GM12865 (cell line): ENCODE data around the gene IHH.

Experiments
- DNase-seq: peaks from one replicate; pipeline ENCODE4 v3.0.0; 2010; ENCODE audit warnings: low read depth
- H3K4me3 ChIP-seq: 2 replicates; pipeline ENCODE4 v1.5.1; 2011; ENCODE audit warnings: mild to moderate bottlenecking, low read depth, low read length, control low read depth
- CTCF ChIP-seq: IDR thresholded peaks from 2 replicates; pipeline ENCODE4 v1.5.1; 2011; ENCODE audit warnings: low read length, control low read depth, low read depth, inconsistent platforms; ENCODE audit not compliant: insufficient read depth; ENCODE audit errors: missing control alignments

IHH gene

GRCh38 chr2:219086196-219086595 is 25.5 kb upstream of the IHH start:
- TF ChIP-seq CTCF, result no peak
- no peak for DNase-seq
- no peak overlapping the region for H3K4me3 ChIP-seq

GRCh38 chr2:219084791-219085190 is 24.1 kb upstream of the IHH start:
- no peak overlapping the region for H3K4me3 ChIP-seq
- no peak for TF ChIP-seq CTCF

GRCh38 chr2:219082332-219082958 is 21.7 kb upstream of the IHH start:
- DNase-seq, result no peak

More at GRCh38 chr2:219084791-219085190, 24.1 kb upstream of the IHH start:
- DNase-seq, result no peak

GRCh38 chr2:219081701-219082331 is 21.1 kb upstream of the IHH start:
- no peak for DNase-seq
- H3K4me3 ChIP-seq, result no peak overlapping the region
- TF ChIP-seq CTCF, result no peak

More at GRCh38 chr2:219082332-219082958, 21.7 kb upstream of the IHH start:
- no peak overlapping the region for H3K4me3 ChIP-seq
- no peak for TF ChIP-seq CTCF

- no peak for TF ChIP-seq CTCF
- H3K4me3 ChIP-seq, result no peak overlapping the region
- DNase-seq, result no peak
Measured at GRCh38 chr2:219081096-219081495, 20.4 kb upstream of the IHH start.

DNA sequence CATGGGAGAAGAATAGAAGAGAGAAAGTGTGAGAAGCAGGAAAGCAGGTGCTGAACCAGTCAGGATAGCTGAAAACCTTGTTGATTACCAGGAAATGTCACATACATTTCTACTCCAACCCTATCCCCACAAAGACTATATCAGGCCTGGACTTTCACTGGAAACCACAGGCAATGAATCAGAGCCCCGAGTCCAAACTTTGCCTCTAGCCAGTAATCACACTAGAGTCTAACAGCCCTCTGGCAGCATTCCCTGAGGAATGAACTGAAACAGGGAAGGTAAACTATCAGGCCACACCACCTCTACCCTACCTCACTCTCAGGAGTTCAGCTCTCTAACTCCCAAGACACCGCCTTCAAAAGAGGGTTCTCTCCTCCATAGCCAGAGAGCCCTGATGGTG is 18.7 kb upstream of the IHH start:
- H3K4me3 ChIP-seq, result no peak overlapping the region
- TF ChIP-seq CTCF, result no peak
- DNase-seq, result no peak

DNA sequence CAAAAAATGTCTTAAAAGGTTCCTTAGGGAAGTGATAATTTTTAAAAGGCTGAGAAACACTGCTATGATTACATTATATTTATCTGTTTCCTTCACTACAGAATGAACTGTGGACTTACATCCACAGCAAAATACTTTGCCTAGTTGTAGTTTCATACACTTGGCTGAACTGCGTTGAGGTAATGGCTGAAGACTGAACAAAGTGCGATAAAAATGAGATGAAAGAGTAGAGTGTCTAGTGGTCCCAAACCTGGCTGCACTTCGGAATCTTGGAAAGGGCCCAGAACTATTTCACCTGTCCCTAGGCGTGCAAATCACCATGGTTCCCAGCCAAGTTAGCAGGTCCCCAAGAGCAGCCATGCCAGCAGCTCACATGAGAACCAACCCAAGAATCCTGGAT is 18.2 kb upstream of the IHH start:
- no peak for DNase-seq
- H3K4me3 ChIP-seq, result no peak overlapping the region
- no peak for TF ChIP-seq CTCF
